SW 1271 (cell line): ENCODE measurements around the gene ARPC5.
A peak's percentile ranks its signal among the peaks of the same experiment; 100 is the strongest.
"Not testable (repeated sequence)": the region's sequence is repeated elsewhere in the genome, so short reads cannot be mapped to it uniquely, and the experiment has no call there.

Source experiments
- DNase-seq, 2 experiments: peaks; one replicate each; lab custom pipeline; 2025; lab: John Stamatoyannopoulos, UW

The ARPC5 gene

DNA sequence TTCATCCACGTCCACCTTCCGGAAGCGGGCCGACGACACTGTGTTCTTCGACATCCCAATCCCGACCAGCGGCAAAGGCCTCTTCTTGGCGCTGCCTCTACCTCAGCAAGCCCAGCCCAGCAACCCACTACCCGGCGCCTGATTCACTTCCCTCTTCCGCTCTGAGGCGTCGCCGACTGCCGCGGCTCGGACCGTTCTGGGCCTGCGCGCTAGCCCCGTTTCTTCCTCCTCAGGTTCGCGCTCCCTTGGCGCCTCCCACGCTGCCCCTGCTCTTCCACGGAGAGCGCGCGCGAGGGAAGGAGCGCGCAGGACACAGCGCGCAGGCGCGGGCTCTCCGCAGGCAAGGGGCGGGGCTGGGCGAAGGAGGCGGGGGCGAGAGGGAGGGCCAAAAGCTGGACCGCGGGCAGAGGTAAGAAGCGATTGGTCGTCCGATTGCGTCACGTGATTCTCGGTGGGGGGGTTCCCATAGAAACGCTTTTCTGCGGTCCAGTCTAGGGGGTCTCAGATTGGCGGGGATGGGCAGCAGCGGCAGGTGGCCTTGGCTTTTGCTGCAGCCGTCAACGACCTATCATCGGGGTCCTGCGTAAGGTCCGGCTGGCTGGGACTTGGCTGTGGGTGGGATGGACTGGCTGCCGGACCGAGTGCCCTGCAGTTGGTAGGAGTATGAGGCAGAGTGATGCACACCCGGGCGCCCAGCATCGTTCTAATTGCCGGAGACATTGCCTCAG lies at the start of gene ARPC5:
TSS of gene ARPC5 (minus strand) at position 178 of the 728 bp plus-strand sequence. CDS start at position 54, 124 bp downstream.
- peak; percentile 71 to 90 for DNase-seq

DNA sequence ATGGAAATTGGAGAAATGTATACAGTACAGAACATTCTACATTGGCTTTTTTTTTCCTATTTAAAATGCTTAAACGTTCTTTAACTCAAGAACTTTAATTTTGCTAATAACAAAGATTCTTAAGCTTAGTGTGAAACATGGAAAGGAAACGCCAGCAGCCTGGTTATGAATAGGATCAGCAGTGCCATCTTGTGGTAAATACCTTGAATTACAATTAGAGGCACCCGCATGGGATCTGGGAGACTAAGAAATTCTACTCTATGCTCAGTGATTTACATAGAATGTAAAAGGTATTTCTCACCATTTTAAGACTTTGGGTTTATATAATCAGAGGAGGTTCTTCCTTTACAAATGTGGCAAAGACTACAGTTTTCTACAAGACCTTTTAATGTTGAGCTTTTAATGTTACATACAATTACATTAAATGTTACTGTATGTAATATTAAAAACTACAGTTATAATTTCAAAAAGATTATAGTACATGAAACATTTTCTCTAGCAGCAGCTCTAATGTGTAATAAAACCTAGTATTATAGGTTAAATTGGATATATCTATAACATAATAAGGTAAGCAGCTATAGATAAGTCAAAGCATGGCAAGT lies 49.6 kb upstream of the ARPC5 start:
- DNase-seq: peak in 1 of 2 experiments; percentile 41

DNA sequence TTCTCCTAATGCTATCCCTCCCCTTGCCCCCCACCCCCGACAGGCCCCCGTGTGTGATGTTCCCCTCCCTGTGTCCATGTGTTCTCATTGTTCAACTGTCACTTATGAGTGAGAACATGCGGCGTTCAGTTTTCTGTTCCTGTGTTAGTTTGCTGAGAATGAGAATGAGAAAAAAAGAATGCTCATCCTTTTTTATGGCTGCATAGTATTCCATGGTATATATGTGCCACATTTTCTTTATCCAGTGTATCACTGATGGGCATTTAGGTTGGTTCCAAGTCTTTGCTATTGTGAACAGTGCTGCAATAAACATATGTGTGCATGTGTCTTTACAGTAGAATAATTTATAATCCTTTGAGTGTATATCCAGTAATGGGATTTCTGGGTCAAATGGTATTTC lies 43.8 kb upstream of the ARPC5 start:
- DNase-seq: not testable (repeated sequence)

- no peak for DNase-seq
Observed at GRCh38 chr1:183678819-183679218, 43.2 kb upstream of the ARPC5 start.

GRCh38 chr1:183676586-183677189 lies 41.1 kb upstream of the ARPC5 start:
- DNase-seq: no peak

GRCh38 chr1:183675883-183676585 lies 40.5 kb upstream of the ARPC5 start:
- no peak for DNase-seq

- no peak for DNase-seq
Observed at GRCh38 chr1:183675381-183675780, 39.8 kb upstream of the ARPC5 start.

GRCh38 chr1:183674886-183675285 lies 39.3 kb upstream of the ARPC5 start:
- no peak for DNase-seq

DNA sequence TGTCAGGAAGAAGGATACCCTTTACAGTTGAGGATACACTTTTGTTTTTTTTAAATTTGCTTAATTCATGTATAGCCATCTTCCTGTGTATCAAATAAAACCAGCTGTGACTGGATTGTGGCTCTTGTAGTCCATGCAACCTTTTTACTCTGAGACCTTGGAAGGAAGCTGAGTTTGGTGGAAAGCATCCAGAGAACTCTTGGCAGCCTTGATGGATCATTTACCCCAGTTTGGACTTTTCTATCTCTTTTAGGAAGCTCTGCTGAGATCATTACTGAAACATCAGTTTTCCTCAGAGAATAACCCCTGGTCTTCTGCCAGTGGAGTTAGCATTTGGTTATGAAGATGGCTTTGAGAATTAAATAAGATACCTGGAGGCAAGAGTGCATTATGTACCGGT lies 38.8 kb upstream of the ARPC5 start:
- DNase-seq: no peak

DNA sequence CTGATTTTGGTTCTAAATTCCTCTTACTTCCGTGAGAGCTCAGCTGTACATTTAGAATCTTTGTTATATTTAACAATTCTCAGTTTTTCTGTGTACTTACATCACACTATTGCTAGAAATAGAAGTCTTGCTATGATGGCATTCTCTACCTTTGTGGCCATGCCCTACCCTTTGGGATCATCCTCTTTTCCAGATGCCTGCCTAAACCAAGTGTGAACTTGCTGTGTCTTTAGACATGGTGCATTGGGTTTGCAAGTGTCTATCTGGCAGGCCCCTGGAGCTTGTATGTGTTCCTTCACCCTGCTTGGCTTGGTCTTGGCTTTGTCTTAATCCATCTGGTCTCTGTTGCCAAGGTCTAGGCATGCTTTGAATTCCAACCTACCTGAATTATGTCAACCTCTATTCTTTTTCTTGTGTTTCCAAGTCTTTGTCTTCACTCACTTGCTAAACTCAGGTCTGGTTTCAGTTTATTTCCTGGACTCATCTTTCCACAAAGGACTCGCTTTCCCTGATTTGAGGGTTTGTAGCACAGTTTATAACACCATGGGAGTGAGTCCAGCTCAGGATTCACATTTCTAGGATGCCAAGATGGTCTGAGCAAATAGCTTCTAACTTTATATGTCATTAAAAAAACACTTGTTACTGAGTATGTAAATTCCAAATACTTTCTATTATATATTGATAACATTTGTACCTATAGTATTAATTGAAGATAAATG lies 38.2 kb upstream of the ARPC5 start:
- DNase-seq: no peak

DNA sequence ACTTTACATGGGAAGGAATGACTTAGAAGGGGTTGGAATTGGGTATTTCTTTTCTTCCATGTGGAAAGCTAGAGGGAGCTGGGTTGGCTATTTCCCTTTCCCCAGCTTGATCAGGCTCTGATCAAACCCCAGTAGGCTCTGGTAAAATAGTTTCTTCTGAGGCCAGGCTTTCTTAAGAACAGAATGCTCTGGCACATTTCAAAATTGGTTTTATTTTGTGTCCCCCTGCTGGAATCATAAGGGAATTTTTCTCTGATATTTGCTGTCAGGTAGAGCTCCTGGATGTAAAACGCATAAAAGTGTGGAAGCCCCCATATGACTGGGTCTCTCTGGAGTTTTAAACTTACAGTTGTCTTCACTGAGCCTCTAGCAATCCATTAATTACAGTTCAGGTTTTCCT lies 34.6 kb upstream of the ARPC5 start:
- DNase-seq: no peak

DNA sequence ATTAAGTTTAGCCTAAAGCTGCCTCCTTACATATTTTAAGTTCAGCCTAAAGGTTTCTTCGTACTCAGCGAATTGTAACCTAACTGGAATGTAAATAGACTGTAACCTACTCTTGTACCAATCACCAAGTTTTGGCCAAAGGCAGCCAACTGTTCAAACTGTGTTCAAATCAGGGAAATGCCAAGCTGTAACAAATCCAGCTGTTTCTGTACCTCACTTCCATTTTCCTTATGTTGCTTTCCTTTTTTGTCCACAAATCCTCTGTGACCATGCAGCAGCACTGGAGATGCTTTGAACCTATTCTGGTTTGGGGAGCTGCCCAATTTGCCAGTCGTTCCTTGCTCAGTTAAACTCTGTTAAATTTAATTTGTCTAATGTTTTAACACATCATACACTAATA lies 20.8 kb upstream of the ARPC5 start:
- no peak for DNase-seq

DNA sequence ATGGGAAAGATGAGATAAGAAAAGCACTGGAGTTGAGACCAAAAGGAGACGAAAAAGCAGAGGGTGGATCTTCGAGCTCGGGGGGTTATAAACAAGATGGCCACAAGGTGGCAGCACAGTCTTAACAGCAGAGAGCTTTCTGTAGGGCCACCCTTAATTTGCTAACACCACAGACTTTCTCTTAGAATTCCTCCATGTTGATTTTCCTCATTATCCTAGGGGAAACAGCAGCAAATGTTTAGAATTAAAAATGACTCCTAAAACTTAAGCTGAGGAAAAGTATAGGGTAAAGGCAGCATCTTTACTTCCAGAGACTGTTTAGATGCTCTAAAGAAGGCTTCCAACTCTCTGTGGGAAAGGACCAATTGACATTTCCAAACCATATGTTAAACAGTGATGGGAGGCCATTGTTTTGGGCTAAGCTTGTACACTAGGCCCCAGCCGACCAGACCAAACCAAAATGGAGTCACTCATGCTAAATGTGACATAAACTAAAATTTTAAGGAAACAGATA lies 20.0 kb upstream of the ARPC5 start:
- peak in 1 of 2 experiments; percentile 68 for DNase-seq

DNA sequence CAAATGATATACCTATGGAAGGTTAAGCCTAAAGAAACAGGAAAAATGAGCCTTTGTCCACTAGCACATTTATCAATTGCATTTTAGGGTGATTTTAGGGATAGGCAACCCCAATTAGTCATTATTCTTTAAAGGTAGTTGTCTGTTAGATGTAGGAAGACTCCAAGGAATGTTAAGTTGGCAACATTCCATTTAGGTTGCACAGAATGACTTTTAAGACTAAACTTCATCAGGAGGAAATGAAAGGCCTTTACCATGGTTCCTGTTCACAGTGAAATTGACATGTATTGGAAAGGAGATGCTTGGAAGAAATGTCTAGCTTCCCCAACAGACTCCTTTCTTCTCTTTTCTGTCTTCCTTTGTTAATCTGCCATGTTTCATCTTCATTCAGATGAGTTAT lies 19.1 kb upstream of the ARPC5 start:
- no peak for DNase-seq

DNA sequence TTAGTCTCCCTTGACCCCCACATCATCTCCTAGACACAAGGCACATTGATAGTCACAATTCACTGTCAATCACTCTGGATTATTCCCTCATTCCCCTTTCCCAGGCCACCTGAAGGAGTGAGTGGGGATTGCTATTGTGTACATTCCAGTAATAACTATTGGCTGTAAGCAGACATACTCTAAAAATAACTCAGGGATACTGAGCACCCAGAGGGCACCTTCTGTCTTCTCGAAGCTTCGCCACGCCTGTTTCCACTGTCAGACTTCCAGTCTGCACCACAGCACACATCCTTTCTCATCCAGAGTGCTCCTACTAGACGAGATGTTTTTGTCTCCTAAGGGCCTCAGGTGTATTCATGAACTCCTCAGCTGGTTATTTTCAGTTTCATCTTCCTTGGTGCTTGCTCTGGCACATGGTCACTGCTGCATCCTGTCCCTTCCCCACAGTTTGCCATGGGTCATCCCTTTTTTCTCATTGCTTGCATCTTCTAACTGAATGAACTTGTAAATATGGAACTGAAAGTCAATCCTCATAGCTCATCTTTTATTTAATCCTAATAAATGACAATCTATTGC lies 18.4 kb upstream of the ARPC5 start:
- no peak for DNase-seq

DNA sequence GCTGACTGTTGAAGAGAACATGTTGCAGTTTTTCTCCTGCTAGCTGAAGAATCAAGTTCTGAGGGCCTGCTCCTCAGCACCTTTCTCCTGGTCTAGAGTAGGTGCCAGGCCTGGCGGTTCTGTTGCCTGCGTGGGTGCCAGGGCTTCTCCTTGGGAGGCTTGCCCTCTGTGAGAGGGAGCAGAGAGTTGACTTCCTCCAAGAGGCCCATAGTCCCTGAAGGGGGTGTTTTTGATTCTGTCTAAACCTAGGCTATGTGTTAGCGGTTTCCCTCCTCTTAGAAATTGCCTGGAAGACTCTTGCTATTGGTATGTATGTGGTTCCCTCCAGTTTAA lies 17.8 kb upstream of the ARPC5 start:
- DNase-seq: no peak

DNA sequence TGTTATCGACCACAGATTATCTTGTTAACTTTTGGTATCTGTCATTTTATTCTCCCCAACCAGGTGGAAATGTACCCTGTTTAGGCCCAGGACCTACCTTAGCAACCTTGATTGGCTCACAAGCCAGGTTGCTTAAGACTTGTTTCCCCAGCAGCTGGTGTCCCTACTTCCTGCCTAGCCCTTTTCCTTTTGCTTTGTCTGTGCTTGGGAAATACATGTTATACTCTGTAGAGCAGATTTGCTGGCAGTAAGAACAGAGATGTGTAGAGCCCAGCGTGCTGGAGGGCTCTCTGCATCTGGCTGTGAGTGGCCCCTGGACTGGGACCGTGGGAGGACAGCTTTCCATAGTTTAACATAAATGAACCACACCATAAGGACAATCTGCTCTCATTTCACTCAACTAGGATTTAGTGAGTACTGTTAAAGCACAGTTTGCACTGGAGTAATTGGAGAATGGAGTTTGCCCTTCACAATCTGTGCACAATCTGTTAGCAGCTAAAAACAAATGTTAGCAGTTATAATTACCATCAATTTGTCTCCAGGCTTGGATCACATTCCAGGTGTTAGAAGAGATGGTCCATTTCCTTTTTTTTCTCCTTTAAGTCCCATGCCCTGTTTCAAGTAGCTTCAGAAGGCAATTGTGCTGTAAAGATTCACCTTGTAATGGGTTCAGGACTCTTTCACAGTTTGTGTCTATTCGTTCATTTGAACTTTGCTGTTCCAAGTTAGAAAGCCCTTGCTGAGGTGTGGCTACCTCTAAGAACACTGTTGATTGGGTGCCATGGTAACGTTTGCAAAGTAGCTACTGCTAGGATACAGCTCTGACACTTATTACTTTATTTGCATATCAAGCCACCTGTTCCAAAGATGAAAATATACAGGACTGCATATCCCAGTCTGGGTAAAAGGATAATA lies 17.2 kb upstream of the ARPC5 start, which contains the start of gene APOBEC4:
TSS of gene APOBEC4 (minus strand) at position 770 of the 915 bp plus-strand sequence. CDS start 4,535 bp downstream, outside the sequence.
- no peak for DNase-seq

DNA sequence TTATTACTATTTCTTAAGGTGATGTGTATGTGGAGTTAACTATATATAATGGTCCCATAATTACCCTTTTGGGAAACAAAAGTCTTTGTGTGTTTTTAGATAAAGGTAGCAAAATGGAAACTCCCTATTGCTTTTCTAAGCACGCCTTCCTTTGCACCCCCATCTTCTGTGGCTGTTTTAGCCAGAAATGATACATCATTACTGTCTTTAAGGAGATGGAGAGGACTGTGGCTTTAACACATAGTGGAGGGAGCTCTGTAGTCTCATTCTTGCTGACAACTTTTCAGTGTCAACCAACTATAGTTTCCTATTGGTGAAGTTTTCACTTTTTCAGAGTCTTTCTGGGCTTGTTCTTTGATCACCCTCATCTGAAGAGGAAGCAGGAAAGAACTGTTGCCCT lies 16.5 kb upstream of the ARPC5 start:
- no peak for DNase-seq

GRCh38 chr1:183651612-183652011 lies 16.0 kb upstream of the ARPC5 start:
- no peak for DNase-seq

DNA sequence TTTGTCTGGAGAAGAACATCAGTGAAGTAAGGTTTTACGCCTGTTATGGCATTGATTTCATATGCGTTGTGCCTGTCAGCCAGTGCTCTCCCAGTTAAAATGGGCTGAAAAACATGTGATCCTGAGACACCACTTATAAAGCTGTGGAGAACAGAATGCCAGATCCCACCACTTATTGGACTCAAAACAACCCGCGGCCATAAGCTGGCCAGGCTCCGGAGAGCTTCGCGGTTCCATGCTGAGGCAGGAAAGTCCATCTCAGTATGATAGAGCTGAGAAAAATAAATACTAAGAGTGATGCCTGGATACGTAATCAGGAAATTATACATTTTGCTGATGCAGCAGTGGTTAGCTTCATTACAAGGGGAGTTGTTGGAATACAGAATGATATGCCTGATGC lies 12.5 kb upstream of the ARPC5 start:
- no peak for DNase-seq
